Progenitor cell of endocrine pancreas (in vitro differentiated cells): ENCODE results near the gene AFF4. TPM values are rescaled to one million over a fixed set of nuclear protein-coding genes. Genes with fewer than 3 reads are reported as not detected.

Source experiments
- DNase-seq: peaks from one replicate; pipeline ENCODE4 v3.0.0; 2021; ENCODE audit warnings: low spot score; ENCODE audit not compliant: unreplicated experiment
- H3K27ac Mint-ChIP-seq: 2 replicates; pipeline ENCODE4 v1.8.0; 2021; ENCODE audit warnings: mild to moderate bottlenecking, moderate library complexity, mixed read lengths
- H3K27me3 Mint-ChIP-seq: 2 replicates; pipeline ENCODE4 v1.8.0; 2021; ENCODE audit warnings: mixed read lengths
- H3K36me3 Mint-ChIP-seq: 2 replicates; pipeline ENCODE4 v1.8.0; 2022; ENCODE audit warnings: mixed read lengths; ENCODE audit not compliant: insufficient read depth
- H3K4me1 Mint-ChIP-seq: 2 replicates; pipeline ENCODE4 v1.8.0; 2021; ENCODE audit warnings: low read depth, mixed read lengths
- H3K4me3 Mint-ChIP-seq: 2 replicates; pipeline ENCODE4 v1.8.0; 2021; ENCODE audit warnings: low read depth, mild to moderate bottlenecking, moderate library complexity, mixed read lengths
- H3K9me3 Mint-ChIP-seq: 2 replicates; pipeline ENCODE4 v1.8.0; 2021; ENCODE audit warnings: low read depth, mixed read lengths
- total RNA-seq: library from RNA; stranded (reverse); gene quantifications from 2 replicates; pipeline ENCODE4 v1.2.1, GENCODE V29; 2021
- TF ChIP-seq, protein P1 (sequence below): fragments of 200-600 bp; sonication (generic); IDR thresholded peaks from one replicate; pipeline ENCODE4 v1.5.0; 2021; ENCODE audit warnings: antibody characterized with exemption, mild to moderate bottlenecking; ENCODE audit not compliant: unreplicated experiment

Gene AFF4
- total RNA-seq, 1 donor from 2014 or later: 91.8 TPM

DNA sequence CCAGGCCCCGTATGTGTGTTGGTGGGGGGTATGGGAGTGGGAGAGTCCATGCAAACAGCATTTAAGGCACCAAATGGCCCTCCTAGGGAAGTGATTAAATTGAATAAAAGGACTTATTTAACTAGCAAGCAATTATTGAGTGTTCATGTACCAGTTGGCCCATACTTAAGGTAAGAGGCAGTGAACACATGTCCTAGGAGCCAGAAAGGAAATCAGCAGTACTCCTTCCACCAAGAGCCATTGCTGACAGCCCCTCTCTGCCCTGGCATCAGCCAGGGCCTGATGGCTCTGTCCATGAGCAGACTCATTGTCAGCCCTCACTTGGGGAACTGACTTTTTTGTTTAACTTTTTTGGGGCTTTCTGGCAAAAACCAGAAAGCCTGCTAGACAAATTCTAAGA lies 122.5 kb downstream of the AFF4 start:
- H3K4me1 Mint-ChIP-seq: peaks cover 6% of the 10 kb centered on the region
- peaks cover 3% of the 10 kb centered on the region for H3K27me3 Mint-ChIP-seq
- TF ChIP-seq, protein P1, sequence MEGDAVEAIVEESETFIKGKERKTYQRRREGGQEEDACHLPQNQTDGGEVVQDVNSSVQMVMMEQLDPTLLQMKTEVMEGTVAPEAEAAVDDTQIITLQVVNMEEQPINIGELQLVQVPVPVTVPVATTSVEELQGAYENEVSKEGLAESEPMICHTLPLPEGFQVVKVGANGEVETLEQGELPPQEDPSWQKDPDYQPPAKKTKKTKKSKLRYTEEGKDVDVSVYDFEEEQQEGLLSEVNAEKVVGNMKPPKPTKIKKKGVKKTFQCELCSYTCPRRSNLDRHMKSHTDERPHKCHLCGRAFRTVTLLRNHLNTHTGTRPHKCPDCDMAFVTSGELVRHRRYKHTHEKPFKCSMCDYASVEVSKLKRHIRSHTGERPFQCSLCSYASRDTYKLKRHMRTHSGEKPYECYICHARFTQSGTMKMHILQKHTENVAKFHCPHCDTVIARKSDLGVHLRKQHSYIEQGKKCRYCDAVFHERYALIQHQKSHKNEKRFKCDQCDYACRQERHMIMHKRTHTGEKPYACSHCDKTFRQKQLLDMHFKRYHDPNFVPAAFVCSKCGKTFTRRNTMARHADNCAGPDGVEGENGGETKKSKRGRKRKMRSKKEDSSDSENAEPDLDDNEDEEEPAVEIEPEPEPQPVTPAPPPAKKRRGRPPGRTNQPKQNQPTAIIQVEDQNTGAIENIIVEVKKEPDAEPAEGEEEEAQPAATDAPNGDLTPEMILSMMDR: no peak
- H3K4me3 Mint-ChIP-seq: no peak overlapping the region
- H3K27ac Mint-ChIP-seq: no peak overlapping the region
- H3K9me3 Mint-ChIP-seq: no peaks in the 10 kb centered on the region
- H3K36me3 Mint-ChIP-seq: no peaks in the 10 kb centered on the region
- DNase-seq: no peak

- Mint-ChIP-seq H3K9me3 (no peaks in the 10 kb centered on the region), H3K27me3 (peaks cover 3% of the 10 kb centered on the region), H3K36me3 (no peaks in the 10 kb centered on the region), H3K4me3 (no peak overlapping the region), H3K27ac (no peak overlapping the region), H3K4me1 (peaks cover 6% of the 10 kb centered on the region)
- no peak for DNase-seq
- TF ChIP-seq, protein P1: no peak
These were observed 123.1 kb downstream of the AFF4 start for GRCh38 chr5:132840313-132840712.

DNA sequence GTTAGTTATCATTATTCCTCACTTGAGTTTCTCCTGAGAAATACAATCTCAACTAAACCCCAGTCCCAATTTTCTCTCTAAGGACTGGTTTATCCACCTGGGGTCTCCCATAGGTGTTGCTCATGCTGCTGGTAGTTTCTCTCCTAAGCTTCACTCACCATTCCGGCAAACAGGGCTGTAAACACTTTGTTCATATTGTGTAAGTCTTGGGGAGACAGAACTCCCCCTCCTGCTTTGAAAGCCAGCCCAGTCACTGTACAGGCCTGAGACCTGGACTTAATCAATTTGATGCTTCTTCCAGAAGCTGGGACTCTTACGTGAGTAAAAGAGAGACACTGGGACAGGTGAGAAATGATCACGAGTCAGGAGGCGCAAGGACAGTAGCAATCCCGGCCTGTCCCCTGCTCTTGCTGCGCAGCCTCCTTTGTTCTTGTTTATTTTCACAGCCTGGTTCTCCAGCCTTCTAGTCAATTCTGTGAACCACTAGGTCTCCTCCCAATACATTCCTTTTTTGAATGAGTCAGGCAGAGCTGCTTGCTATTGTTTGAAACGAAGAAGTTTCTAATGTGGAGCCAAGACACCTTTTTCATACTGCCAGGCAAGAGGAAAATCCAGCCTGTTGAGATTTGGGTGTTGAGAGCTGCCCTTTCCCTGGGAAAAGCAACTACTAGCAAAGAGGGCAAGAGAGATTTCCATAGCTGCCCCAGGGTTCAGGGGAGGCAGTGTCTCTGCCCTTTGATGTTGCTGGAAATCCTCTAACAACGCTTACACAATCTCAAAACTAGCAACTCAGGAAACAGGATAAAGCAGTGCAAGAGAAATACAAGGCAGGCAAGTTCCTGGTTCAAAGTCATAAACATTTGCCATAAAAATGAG lies 123.8 kb downstream of the AFF4 start:
- Mint-ChIP-seq H3K36me3 (no peaks in the 10 kb centered on the region), H3K9me3 (no peaks in the 10 kb centered on the region), H3K27ac (peak overlapping the region; percentile 17), H3K4me1 (peaks cover 6% of the 10 kb centered on the region), H3K27me3 (peaks cover 3% of the 10 kb centered on the region), H3K4me3 (no peak overlapping the region)
- DNase-seq: no peak
- TF ChIP-seq, protein P1: no peak

GRCh38 chr5:132838516-132839282 lies 124.7 kb downstream of the AFF4 start:
- Mint-ChIP-seq H3K9me3 (no peaks in the 10 kb centered on the region), H3K36me3 (no peaks in the 10 kb centered on the region), H3K27ac (peak overlapping the region; percentile 81), H3K27me3 (peaks cover 6% of the 10 kb centered on the region), H3K4me3 (no peak overlapping the region), H3K4me1 (peaks cover 6% of the 10 kb centered on the region)
- no peak for DNase-seq
- TF ChIP-seq, protein P1: no peak

GRCh38 chr5:132837868-132838267 lies 125.6 kb downstream of the AFF4 start:
- Mint-ChIP-seq H3K27me3 (peaks cover 6% of the 10 kb centered on the region), H3K36me3 (no peaks in the 10 kb centered on the region), H3K27ac (no peak overlapping the region), H3K4me3 (no peak overlapping the region), H3K4me1 (peaks cover 6% of the 10 kb centered on the region), H3K9me3 (no peaks in the 10 kb centered on the region)
- TF ChIP-seq, protein P1: no peak
- DNase-seq: no peak
